ENCODE measurements around the gene ST6GALNAC6. TPM values are rescaled to one million over a fixed set of nuclear protein-coding genes. Genes with fewer than 3 reads are reported as not detected.
A peak's percentile ranks its signal among the peaks of the same experiment; 100 is the strongest.

Gene ST6GALNAC6
- total and polyA plus RNA-seq, 5 experiments from 2014 or later = 29.8 to 110 (median 42.8) TPM

GRCh38 chr9:127930231-127931091, 31.1 kb upstream of the ST6GALNAC6 start, which contains the start of gene PIP5KL1:
Gene PIP5KL1 (minus strand): TSS chr9:127930777. CDS start chr9:127930752, 25 bp downstream.
- H3K27me3 Mint-ChIP-seq = peaks cover 0 to 2% (median 0%) of the 10 kb centered on the region in 5 donors
- DNase-seq (peak; percentile 36 to 78 (median 71)), ATAC-seq (peak; percentile 59 to 65)
- POLR2A ChIA-PET = interaction anchor here (0.5 to 3.2 kb wide), 10 partner anchors 8 to 104 kb away, joined by 3 to 17 read pairs (median 4); partner anchors contain the start of gene DPM2
- peak within 1 kb of the TSS; percentile 31 to 92 (median 78) for H3K27ac Mint-ChIP-seq
- H3K4me1 Mint-ChIP-seq = peaks cover 15 to 47% (median 42%) of the 10 kb centered on the region in 4 donors
- peaks cover 0 to 2% (median 0%) of the 10 kb centered on the region in 9 donors for H3K9me3 Mint-ChIP-seq
- no peaks in the 10 kb centered on the region for H3K36me3 Mint-ChIP-seq
- H3K4me3 Mint-ChIP-seq = peak within 1 kb of the TSS; percentile 70 to 85 (median 80)

GRCh38 chr9:127929625-127929979, 30.2 kb upstream of the ST6GALNAC6 start:
- peaks cover 15 to 41% (median 37%) of the 10 kb centered on the region in 4 donors for H3K4me1 Mint-ChIP-seq

DNA sequence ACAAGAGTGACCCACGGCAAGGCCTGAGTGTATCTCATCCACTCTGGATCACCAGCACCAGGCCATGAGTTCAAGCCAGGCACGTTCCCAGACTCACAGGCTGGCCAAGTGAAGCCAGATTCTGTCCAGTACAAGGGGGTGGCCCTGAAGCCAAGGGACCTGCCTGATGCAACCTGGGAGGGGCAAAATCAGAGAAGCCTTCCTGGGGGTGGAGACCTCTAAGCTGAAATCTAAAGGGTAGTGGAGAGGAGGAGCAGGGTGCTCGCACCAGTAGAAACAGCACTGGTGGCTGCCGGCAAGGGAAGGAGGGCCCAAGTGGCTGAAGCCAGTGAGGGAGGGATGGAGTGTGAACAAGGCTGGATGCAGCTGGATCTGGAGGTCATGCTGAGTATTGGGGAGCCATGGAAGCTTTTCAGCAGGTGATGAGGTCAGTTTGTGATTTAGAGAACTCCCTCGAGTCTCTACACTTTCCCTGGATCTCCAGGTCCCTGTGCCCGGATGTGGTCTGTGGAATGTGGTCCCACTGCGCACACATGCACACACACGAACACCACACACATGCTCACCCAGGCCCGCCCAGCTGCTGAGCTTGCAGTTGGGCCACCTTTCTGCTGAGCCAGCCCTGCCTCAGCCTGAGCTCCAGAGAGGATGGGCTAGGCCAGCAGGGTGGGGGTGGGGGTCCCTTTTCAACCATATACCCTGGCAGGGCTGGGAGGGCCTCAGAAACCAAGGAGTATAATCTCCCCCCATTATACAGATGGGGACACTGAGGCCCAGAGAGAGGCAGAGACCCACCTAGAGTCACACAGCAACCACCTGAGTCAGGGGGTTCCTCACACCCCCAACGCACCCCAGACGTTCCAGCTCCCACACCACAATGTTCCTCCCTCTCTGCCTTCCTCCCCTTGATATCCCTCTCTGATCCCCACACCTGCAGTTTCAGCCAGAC, 29.5 kb upstream of the ST6GALNAC6 start:
- Mint-ChIP-seq H3K36me3 (no peaks in the 10 kb centered on the region), H3K27me3 (peaks cover 0 to 6% (median 4%) of the 10 kb centered on the region in 5 donors), H3K27ac (peak overlapping the region in 7 of 10 donors; percentile 11 to 90 (median 56)), H3K9me3 (peaks cover 0 to 2% (median 0%) of the 10 kb centered on the region in 9 donors), H3K4me1 (peaks cover 12 to 35% (median 32%) of the 10 kb centered on the region in 4 donors), H3K4me3 (peak overlapping the region; percentile 22 to 80 (median 64))
- DNase-seq (no peak), ATAC-seq (no peak)
- POLR2A ChIA-PET = interaction anchor here (0.5 to 3.2 kb wide), 11 partner anchors 10 to 1099 kb away, joined by 3 to 17 read pairs (median 4); partner anchors contain the start of genes DPM2, EEIG1 and ST6GALNAC4

More at GRCh38 chr9:127929625-127929979, 30.2 kb upstream of the ST6GALNAC6 start:
- no peaks in the 10 kb centered on the region for H3K36me3 Mint-ChIP-seq
- H3K27me3 Mint-ChIP-seq = peaks cover 0 to 6% (median 4%) of the 10 kb centered on the region in 5 donors
- ATAC-seq (no peak), DNase-seq (no peak)
- H3K9me3 Mint-ChIP-seq = peaks cover 0 to 2% (median 0%) of the 10 kb centered on the region in 9 donors
- H3K27ac Mint-ChIP-seq = peak overlapping the region in 2 of 10 donors; percentile 24 to 90
- H3K4me3 Mint-ChIP-seq = peak overlapping the region; percentile 60 to 85 (median 69)
- POLR2A ChIA-PET = interaction anchor here (0.8 to 3.2 kb wide), 11 partner anchors 9 to 105 kb away, joined by 3 to 17 read pairs (median 4); partner anchors contain the start of genes DPM2 and EEIG1

GRCh38 chr9:127927988-127928675, 28.7 kb upstream of the ST6GALNAC6 start:
- no peak for DNase-seq
- H3K27ac Mint-ChIP-seq = peak overlapping the region in 4 of 10 donors; percentile 45 to 83 (median 57)
- H3K27me3 Mint-ChIP-seq = peaks cover 0 to 7% (median 4%) of the 10 kb centered on the region in 5 donors
- peaks cover 0 to 2% (median 0%) of the 10 kb centered on the region in 9 donors for H3K9me3 Mint-ChIP-seq
- no peaks in the 10 kb centered on the region for H3K36me3 Mint-ChIP-seq
- peak; percentile 4 to 15 for ATAC-seq
- POLR2A ChIA-PET = interaction anchor here (0.6 to 3.2 kb wide), 7 partner anchors 10 to 68 kb away, joined by 4 to 17 read pairs (median 8); partner anchors contain the start of genes DPM2 and ST6GALNAC4
- peaks cover 12 to 34% (median 28%) of the 10 kb centered on the region in 4 donors for H3K4me1 Mint-ChIP-seq
- H3K4me3 Mint-ChIP-seq = peak overlapping the region in 9 of 10 donors; percentile 22 to 83 (median 63)

DNA sequence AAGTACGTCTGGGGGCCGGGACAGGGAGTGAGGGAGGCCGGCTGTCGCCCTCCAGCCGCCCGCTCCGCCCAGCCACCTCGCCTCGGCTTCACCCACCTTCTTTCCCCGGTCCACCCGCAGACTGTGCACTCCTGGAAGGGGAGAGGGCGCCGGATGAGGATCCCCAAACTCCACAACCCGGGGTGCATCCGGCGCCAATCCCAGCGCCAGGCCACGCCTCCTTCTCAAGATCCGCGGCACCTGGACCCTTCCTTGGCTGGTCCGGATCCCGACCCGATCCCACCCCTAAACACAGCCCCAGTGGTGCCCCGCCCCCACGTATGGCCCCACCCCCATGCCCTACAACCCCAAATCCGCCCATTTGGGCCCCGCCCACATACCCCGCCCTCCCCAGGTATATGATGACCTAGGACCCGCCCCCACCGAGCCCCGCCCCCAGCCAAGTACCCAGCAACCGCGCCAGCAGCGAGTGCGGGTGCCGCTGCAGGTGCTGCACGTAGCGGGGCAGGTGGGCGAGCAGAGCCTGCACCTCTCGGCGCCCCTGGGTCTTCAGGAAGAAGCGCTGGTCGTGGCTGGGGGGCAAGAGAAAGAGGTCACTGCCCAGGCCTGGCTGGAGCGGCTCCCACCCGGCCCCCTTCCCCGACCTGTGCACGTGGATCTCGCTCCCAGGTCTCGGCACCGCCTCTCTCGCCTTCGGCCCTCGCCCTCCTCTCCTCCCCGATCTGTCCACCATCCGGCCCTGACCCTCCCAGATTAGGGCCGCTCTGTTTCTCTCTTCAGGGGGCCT, 28.0 kb upstream of the ST6GALNAC6 start:
- Mint-ChIP-seq H3K27ac (peak overlapping the region in 1 of 10 donors; percentile 73), H3K27me3 (peaks cover 0 to 7% (median 4%) of the 10 kb centered on the region in 5 donors), H3K9me3 (peaks cover 0 to 2% (median 0%) of the 10 kb centered on the region in 9 donors), H3K4me3 (peak overlapping the region; percentile 59 to 83 (median 68)), H3K36me3 (no peaks in the 10 kb centered on the region), H3K4me1 (peaks cover 12 to 30% (median 25%) of the 10 kb centered on the region in 4 donors)
- ATAC-seq (peak; percentile 47 to 58), DNase-seq (peak in 9 of 10 donors; percentile 48 to 89 (median 68))
- POLR2A ChIA-PET = interaction anchor here (0.6 to 3.2 kb wide), 8 partner anchors 10 to 142 kb away, joined by 4 to 17 read pairs (median 7); partner anchors contain the start of genes CDK9, DPM2 and ST6GALNAC4

DNA sequence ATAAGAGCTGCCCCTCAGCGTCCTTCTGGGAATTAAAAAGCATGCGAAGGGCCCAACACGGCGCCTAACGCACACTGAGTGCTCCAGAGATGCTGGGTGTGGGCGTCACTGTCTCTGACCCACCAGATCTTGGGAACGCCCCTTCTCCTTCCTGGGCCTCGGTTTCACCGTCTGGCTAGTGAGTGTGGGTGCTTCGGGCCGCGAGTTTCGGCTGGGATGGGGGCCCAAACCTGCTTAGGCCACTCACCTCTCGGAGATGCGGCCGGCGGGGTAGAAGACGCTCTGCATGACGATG, 27.4 kb upstream of the ST6GALNAC6 start:
- H3K9me3 Mint-ChIP-seq = peaks cover 0 to 2% (median 0%) of the 10 kb centered on the region in 9 donors
- POLR2A ChIA-PET = interaction anchor here (1.3 to 1.5 kb wide), 2 partner anchors 9 to 141 kb away, joined by 5 to 6 read pairs; partner anchors contain the start of gene CDK9
- H3K4me1 Mint-ChIP-seq = peaks cover 15 to 32% (median 28%) of the 10 kb centered on the region in 4 donors
- DNase-seq (no peak), ATAC-seq (peak; percentile 7 to 10)
- no peak overlapping the region for H3K27ac Mint-ChIP-seq
- H3K4me3 Mint-ChIP-seq = peak overlapping the region; percentile 59 to 83 (median 68)
- no peaks in the 10 kb centered on the region for H3K36me3 Mint-ChIP-seq
- H3K27me3 Mint-ChIP-seq = peaks cover 0 to 7% (median 4%) of the 10 kb centered on the region in 5 donors

DNA sequence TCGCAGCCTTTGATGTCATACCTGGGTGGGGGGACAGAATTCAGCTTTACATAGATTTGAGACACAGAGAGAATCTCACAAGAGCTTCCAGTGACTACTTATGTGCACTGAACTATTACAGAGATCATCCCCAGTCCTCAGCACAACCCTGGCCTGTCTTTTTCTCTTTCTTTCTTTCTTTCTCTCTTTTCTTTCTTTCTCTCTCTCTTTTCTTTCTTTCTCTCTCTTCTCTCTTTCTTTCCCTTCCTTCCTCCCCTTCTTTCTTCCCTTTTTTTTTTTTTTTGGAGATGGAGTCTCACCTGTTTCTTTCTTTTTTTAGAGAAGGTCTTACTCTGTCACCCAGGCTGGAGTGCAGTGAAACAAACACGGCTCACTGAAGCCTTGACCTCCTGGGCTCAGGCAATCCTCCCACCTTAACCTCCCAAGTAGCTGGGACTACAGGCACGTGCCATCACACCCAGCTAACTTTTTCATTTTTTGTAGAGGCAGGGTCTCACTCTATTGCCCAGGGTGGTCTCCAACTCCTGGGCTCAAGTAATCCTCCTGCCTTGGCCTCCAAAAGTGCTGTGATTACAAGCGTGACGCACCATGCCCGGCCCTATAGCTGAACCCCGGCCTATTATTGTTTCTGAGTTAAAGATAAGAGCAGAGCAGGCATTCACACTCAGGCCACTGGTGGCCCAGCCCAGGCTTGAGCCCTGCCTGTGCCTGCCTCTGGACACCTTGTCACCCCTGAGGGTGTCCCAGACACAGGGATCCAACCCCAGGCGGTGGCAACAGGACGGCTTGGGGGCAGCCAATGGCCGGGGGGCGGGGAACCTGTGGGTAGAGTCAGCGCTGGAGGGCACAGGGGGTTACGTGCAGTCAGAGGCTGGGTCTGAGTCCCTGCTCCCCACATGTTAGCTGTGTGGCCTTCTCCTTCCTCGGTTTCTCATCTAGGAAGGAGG, 26.8 kb upstream of the ST6GALNAC6 start:
- DNase-seq (no peak), ATAC-seq (no peak)
- POLR2A ChIA-PET = interaction anchor here (1.3 to 1.5 kb wide), 3 partner anchors 9 to 140 kb away, joined by 5 to 6 read pairs (median 5); partner anchors contain the start of gene CDK9
- Mint-ChIP-seq H3K27me3 (peaks cover 0 to 7% (median 4%) of the 10 kb centered on the region in 5 donors), H3K27ac (peak overlapping the region in 2 of 10 donors; percentile 53 to 78), H3K4me1 (peaks cover 11 to 33% (median 29%) of the 10 kb centered on the region in 4 donors), H3K4me3 (peak overlapping the region; percentile 13 to 83 (median 61)), H3K36me3 (no peaks in the 10 kb centered on the region), H3K9me3 (no peaks in the 10 kb centered on the region)

DNA sequence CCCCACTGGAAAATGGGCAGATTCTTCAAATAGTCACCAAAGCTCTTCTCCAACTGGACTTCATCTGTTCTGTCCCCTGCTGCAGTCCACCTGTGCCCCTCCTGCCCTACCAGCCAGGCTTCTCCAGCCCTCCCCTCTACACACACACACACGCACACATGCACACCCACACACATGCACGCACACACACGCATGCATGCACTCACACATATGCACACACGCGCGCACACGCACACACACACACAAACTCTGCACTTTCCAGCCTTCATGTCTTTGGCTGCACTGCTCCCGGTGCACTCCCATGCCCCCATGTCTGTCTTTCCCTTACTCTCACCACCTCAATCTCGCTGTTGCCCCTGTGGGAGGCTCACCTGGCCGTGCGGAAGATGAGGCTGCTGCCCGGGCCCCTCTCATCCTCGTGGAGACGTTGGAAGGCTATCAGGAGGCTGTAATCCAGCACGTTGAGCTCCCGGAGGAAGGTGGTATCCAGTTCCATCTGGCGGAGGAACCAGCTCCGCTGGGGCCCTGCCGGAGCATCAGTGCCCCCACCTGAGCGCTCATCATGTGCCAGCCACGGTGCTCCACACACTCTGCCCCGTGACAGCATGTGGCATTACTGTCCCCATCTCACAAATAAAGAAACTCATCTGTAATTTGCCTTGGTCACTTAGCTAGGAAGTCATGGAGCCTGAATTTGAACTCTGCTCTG, 25.5 kb upstream of the ST6GALNAC6 start:
- peaks cover 7 to 27% (median 24%) of the 10 kb centered on the region in 4 donors for H3K4me1 Mint-ChIP-seq
- H3K27ac Mint-ChIP-seq = peak overlapping the region in 1 of 10 donors; percentile 46
- peak overlapping the region in 1 of 10 donors; percentile 20 for H3K4me3 Mint-ChIP-seq
- POLR2A ChIA-PET = interaction anchor here (1.0 to 12.6 kb wide), 4 partner anchors 13 to 27 kb away, joined by 5 to 328 read pairs (median 8); partner anchors contain the start of genes DPM2 and ST6GALNAC6
- no peaks in the 10 kb centered on the region for H3K9me3 Mint-ChIP-seq
- DNase-seq (no peak), ATAC-seq (no peak)
- peaks cover 0 to 7% (median 4%) of the 10 kb centered on the region in 5 donors for H3K27me3 Mint-ChIP-seq
- no peaks in the 10 kb centered on the region for H3K36me3 Mint-ChIP-seq

DNA sequence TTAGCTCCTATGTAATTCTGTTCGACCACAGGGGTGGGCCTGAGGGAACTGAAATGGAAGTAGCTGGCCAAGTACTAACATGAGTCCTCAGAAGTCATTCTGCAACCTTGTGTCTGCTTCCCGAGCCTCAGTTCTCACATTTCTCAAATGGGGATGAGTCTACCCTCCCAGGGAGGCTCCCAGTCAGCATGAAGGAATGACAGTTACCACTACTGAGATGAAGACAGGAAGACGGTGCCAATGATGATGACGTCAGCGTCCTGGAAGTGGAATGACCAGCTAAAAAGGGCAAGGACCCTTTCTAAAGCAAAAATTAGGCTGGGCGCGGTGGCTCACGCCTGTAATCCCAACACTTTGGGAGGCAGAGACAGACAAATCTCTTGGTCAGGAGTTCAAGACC, 24.4 kb upstream of the ST6GALNAC6 start:
- ATAC-seq (no peak), DNase-seq (no peak)
- Mint-ChIP-seq H3K27me3 (peaks cover 0 to 7% (median 4%) of the 10 kb centered on the region in 5 donors), H3K9me3 (no peaks in the 10 kb centered on the region), H3K4me3 (peak overlapping the region in 1 of 10 donors; percentile 51), H3K4me1 (peaks cover 10 to 33% (median 24%) of the 10 kb centered on the region in 4 donors), H3K27ac (peak overlapping the region in 1 of 10 donors; percentile 11), H3K36me3 (no peaks in the 10 kb centered on the region)
- POLR2A ChIA-PET = interaction anchor here (0.5 to 12.6 kb wide), 6 partner anchors 8 to 180 kb away, joined by 3 to 328 read pairs (median 4); partner anchors contain the start of genes DPM2 and ST6GALNAC6
